Adrenal gland (tissue), 12 donors: Measurements from ENCODE around the gene WDR31. TPM values are rescaled to one million over a fixed set of nuclear protein-coding genes. Genes with fewer than 3 reads are reported as not detected.

ENCODE experiments used
- DNase-seq, 7 donors: peaks; one replicate each; pipeline ENCODE4 v3.0.0-alpha.2; 2019 to 2020
- H3K27ac ChIP-seq, 5 donors: fragments of 200-600 bp; sonication (generic) in 4 of 5; 1 replicate in 3 of 5; 2 replicates in 2 of 5; pipeline versions ENCODE4 v1.5.1 to v1.8.0; 2016 to 2020; ENCODE audit warnings: mild to moderate bottlenecking in 1 of 5
- H3K27me3 ChIP-seq: fragments of 200-600 bp; 2 replicates; pipeline ENCODE4 v1.8.0; 2021
- H3K36me3 ChIP-seq, 2 donors: fragments of 200-600 bp; replicated peaks in 1 of 2; 1 replicate in 1 of 2; 2 replicates in 1 of 2; pipeline versions ENCODE4 v1.5.1 to v1.8.0; 2018 to 2022
- H3K4me1 ChIP-seq, 2 donors: fragments of 200-600 bp; replicated peaks in 1 of 2; 1 replicate in 1 of 2; 2 replicates in 1 of 2; pipeline versions ENCODE4 v1.5.1 to v1.8.0; 2018 to 2021
- H3K4me3 ChIP-seq, 4 donors: fragments of 200-600 bp; sonication (generic) in 3 of 4; one replicate each; pipeline ENCODE4 v1.5.1; 2016 to 2018
- H3K9me3 ChIP-seq, 3 donors: fragments of 200-600 bp; sonication (generic) in 1 of 3; replicated peaks in 1 of 3; 1 replicate in 2 of 3; 2 replicates in 1 of 3; pipeline versions ENCODE4 v1.5.1 to v1.8.0; 2016 to 2021
- POLR2A ChIP-seq, 2 donors: fragments of 450-650 bp; IDR thresholded peaks; one replicate each; pipeline ENCODE4 v1.6.1; 2017; ENCODE audit warnings: antibody characterized with exemption in 2 of 2, mild to moderate bottlenecking in 2 of 2, moderate library complexity in 1 of 2
- WGBS, 4 donors: extraction: QIAGEN DNeasy Blood & Tissue Kit in 2 of 4; methylation state at CpG; one replicate each; pipeline versions ENCODE4 v1.1.5 to v1.1.7; 2013 to 2017; 5-methylcytosine and 5-hydroxymethylcytosine counted together
- intact Hi-C, 2 donors: fragments of 100-400 bp; cut with DNase I; formaldehyde crosslinking; loops; one replicate each; pipeline versions ENCODE4 v1.14.1 to v1.15.0; 2022 to 2023
- polyA plus RNA-seq, 3 donors: library from polyadenylated mRNA; stranded (reverse); fragments of 200-250 nt in 2 of 3; fragments of 350-450 nt in 1 of 3; fragmentation: Illumina TruSeq in 1 of 3; extraction: RNeasy Lipid Tissue Mini Kit (QIAGEN cat#74804) in 1 of 3; gene quantifications; one replicate each; pipeline ENCODE4 v1.2.3, GENCODE V29; 2013 to 2014
- total RNA-seq, 9 donors: library from RNA; depleted of rRNA in 4 of 9; stranded (reverse); fragments of >200 nt in 4 of 9; fragments of 120-200 nt in 1 of 9; fragmentation: NEBNext Ultra II Directional in 1 of 9; extraction: Animal tissue kit (Norgen Biotek cat#: 25700) in 1 of 9; gene quantifications; one replicate each; pipeline versions ENCODE4 v1.1.0 to v1.2.4, GENCODE V29; 2013 to 2023
- TF ChIP-seq, protein P1 (sequence below), 6 experiments: fragments of 450-650 bp in 4 of 6; fragments of 200-600 bp in 2 of 6; sonication (generic) in 1 of 6; IDR thresholded peaks; 1 replicate in 5 of 6; 2 replicates in 1 of 6; pipeline versions ENCODE4 v1.5.1 to v1.8.0; 2016 to 2021; ENCODE audit warnings: antibody characterized with exemption in 6 of 6, mild to moderate bottlenecking in 2 of 6, moderate library complexity in 1 of 6
- donor health status: healthy with polysubstance abuse.
- donor health status: Bipolar disorder and iron deficiency.
- donor health status: DM: yes; HTN: yes; CAD: no.
- donor health status: DM: no; HTN: no; CAD: no.
- donor health status: DM: no; HTN: no; CAD: no.
- donor health status: DM: yes; HTN: yes; CAD: no.

Gene WDR31
- total and polyA plus RNA-seq, 12 donors: 3.1 to 16.5 (median 7.5) TPM

GRCh38 chr9:113307396-113307975 is 32.6 kb downstream of the WDR31 start:
- no peaks in the 10 kb centered on the region for H3K36me3 ChIP-seq
- TF ChIP-seq, protein P1, sequence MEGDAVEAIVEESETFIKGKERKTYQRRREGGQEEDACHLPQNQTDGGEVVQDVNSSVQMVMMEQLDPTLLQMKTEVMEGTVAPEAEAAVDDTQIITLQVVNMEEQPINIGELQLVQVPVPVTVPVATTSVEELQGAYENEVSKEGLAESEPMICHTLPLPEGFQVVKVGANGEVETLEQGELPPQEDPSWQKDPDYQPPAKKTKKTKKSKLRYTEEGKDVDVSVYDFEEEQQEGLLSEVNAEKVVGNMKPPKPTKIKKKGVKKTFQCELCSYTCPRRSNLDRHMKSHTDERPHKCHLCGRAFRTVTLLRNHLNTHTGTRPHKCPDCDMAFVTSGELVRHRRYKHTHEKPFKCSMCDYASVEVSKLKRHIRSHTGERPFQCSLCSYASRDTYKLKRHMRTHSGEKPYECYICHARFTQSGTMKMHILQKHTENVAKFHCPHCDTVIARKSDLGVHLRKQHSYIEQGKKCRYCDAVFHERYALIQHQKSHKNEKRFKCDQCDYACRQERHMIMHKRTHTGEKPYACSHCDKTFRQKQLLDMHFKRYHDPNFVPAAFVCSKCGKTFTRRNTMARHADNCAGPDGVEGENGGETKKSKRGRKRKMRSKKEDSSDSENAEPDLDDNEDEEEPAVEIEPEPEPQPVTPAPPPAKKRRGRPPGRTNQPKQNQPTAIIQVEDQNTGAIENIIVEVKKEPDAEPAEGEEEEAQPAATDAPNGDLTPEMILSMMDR (IDR thresholded peaks at IDR 0.05): no peak
- no peak for TF ChIP-seq POLR2A (IDR thresholded peaks at IDR 0.05)
- H3K4me1 ChIP-seq: peaks cover 0 to 9% of the 10 kb centered on the region in 2 donors
- WGBS, 4 donors: 63 to 69% (median 65%) methylated on average over 6 to 8 of the region's 8 CpGs
- no peak for DNase-seq
- no peak overlapping the region for H3K4me3 ChIP-seq
- intact Hi-C loops: loop anchor here in 1 of 2 donors (10.0 kb wide), 1 partner anchor 97 kb away; the partner anchor contains the start of gene ALAD
- H3K27me3 ChIP-seq: no peaks in the 10 kb centered on the region
- no peak overlapping the region for H3K27ac ChIP-seq
- H3K9me3 ChIP-seq: no peaks in the 10 kb centered on the region

GRCh38 chr9:113306566-113306965 is 33.5 kb downstream of the WDR31 start:
- TF ChIP-seq, protein P1 (IDR thresholded peaks at IDR 0.05): no peak
- TF ChIP-seq POLR2A (IDR thresholded peaks at IDR 0.05): no peak
- WGBS, 4 donors: 64 to 78% (median 68%) methylated on average over 1 of the region's 1 CpG
- no peak for DNase-seq
- intact Hi-C loops: loop anchor here in 1 of 2 donors (10.0 kb wide), 1 partner anchor 98 kb away; the partner anchor contains the start of gene ALAD
- Histone ChIP-seq H3K9me3 (no peaks in the 10 kb centered on the region), H3K4me1 (peaks cover 0 to 9% of the 10 kb centered on the region in 2 donors), H3K4me3 (no peak overlapping the region), H3K27me3 (no peaks in the 10 kb centered on the region), H3K36me3 (no peaks in the 10 kb centered on the region), H3K27ac (no peak overlapping the region)

DNA sequence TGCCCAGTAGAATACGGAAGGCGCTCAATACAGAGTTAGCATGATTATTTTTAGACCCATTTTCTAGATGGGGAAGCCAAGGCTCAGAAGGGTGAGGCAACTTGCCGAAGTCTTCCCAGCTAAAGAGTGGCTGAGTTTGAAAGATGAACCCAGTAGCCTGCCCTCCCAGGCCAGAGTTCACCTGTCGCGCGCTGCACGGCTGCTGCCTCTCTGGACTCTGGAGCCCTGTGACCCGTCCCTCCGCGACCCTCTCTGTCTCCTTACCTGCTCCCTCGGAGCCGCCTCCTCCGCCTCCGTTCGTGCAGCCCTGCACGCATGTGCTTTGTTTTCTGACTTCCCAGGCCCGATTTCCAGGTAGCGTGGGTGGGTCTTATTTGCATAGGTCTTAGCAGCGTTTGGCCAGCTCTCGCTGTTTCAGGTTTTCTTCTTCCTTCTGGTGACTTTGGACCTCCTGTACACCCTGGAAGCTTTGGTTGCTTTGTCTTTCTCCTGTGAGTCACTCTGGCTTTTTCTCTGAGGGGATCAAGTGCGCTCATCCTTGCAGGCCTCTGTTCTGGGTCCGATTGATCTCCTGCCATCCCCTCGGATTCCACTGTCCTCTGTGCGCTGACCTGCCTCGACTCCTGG is 37.2 kb downstream of the WDR31 start, which contains the start of gene RNF183:
Gene RNF183, minus strand, starts transcription at position 585 of the 627 bp plus-strand sequence. CDS start 5,192 bp downstream, outside the sequence.
- no peaks in the 10 kb centered on the region for H3K27me3 ChIP-seq
- TF ChIP-seq POLR2A (IDR thresholded peaks at IDR 0.05): no peak
- TF ChIP-seq, protein P1 (IDR thresholded peaks at IDR 0.05): no peak
- H3K27ac ChIP-seq: no peak within 1 kb of the TSS
- DNase-seq: no peak
- H3K4me1 ChIP-seq: no peaks in the 10 kb centered on the region
- no peaks in the 10 kb centered on the region for H3K36me3 ChIP-seq
- H3K4me3 ChIP-seq: no peak within 1 kb of the TSS
- intact Hi-C loops: loop anchor here in 1 of 2 donors (10.0 kb wide), 1 partner anchor 102 kb away; the partner anchor contains the start of gene ALAD
- 78 to 86% (median 83%) methylated on average over 24 to 25 of the region's 25 CpGs for WGBS, 4 donors
- H3K9me3 ChIP-seq: no peaks in the 10 kb centered on the region

GRCh38 chr9:113301548-113301947 is 38.5 kb downstream of the WDR31 start:
- H3K9me3 ChIP-seq: no peaks in the 10 kb centered on the region
- TF ChIP-seq, protein P1 (IDR thresholded peaks at IDR 0.05): no peak
- TF ChIP-seq POLR2A (IDR thresholded peaks at IDR 0.05): no peak
- 67 to 76% (median 69%) methylated on average over 8 of the region's 8 CpGs for WGBS, 4 donors
- intact Hi-C loops: loop anchor here in 1 of 2 donors (10.0 kb wide), 1 partner anchor 103 kb away; the partner anchor contains the start of gene ALAD
- H3K4me3 ChIP-seq: no peak overlapping the region
- no peak overlapping the region for H3K27ac ChIP-seq
- no peaks in the 10 kb centered on the region for H3K36me3 ChIP-seq
- DNase-seq: no peak
- H3K27me3 ChIP-seq: no peaks in the 10 kb centered on the region
- no peaks in the 10 kb centered on the region for H3K4me1 ChIP-seq
